HK-2 (cell line): ENCODE measurements around the gene CCDC197.

Experiments used
- DNase-seq: peaks from one replicate; pipeline ENCODE4 v3.0.0-alpha.2; 2018; ENCODE audit not compliant: unreplicated experiment

Gene CCDC197

DNA sequence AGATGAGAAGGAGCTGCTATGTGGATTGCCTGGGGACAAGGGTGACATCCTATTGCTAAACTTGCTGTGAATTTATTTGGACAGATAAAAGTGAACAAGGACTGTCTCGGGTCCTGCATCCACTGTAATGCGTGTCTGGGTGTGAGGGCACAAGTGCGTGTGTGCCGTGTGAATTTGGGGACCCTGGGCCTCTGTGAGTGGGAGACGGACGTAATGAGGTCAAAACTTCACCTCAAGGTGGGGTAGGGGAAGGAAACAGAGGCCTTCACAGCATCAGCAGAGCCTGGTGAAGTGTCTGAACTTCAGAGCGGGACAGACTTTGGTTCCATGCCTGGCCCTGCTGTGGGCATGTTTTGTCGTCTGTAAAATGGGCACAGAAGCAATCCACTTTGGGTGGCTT, 35.5 kb upstream of the CCDC197 start:
- DNase-seq = no peak

DNA sequence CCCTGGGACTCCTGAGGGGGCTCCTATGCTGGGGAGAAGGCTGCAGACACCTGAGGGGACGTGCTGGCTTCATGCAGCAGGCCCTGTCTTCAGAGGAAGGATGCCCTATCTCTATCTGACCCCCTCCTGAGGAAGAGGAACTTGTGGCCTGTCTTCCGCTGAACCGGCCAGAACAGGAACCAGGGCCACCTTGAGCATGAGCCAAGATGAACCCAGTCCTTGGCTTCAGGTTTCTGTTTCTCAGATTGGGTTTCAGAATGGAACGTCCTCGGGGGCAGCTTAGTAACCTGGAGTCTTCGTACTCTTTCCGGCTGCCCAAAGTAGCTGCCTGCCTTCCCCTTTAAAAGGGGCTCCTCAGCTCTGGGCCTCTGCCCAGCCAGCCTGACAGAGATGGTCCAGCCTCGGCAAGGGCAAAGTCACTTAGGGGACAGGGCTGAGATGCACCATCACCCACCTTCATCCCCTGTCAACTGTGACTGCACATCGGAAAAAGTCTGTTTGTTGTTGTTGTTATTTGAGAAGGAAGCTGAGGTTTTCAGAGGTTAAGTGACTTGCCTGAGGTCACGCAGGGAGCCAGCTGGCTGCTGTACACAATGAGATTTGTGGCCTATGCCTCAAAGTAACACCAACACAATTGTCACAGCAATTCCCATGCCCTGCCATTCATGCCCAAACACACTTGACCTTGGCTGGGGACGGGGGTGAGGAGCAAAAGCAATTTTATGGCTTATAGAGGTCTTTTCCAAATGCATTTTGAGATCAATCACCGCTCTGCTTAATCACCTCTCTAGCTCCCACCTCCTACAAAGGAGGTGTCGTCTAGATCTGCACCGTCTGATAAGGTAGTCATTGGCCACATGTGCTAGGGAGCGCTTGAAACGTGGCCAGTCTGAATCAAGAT, 34.1 kb upstream of the CCDC197 start:
- no peak for DNase-seq

DNA sequence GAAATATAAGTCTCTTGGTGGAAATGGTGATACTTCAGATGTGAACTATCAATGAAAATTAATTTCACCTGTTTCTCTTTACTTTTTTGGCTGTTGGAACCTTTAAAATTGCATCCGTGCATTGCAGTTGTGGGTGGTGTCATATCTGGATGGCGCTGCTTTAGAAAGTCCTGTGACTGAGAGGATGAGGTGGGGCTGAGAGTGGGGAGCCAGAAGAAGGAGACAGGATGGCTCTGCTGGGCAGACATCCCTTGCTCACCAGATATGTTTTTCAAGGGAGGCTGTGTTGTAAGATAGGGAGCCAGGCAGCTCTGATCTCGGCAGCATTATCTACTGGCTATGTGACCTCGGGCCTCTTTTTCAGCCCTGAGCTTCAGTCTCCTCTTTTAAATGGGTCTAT, 33.4 kb upstream of the CCDC197 start:
- no peak for DNase-seq

DNA sequence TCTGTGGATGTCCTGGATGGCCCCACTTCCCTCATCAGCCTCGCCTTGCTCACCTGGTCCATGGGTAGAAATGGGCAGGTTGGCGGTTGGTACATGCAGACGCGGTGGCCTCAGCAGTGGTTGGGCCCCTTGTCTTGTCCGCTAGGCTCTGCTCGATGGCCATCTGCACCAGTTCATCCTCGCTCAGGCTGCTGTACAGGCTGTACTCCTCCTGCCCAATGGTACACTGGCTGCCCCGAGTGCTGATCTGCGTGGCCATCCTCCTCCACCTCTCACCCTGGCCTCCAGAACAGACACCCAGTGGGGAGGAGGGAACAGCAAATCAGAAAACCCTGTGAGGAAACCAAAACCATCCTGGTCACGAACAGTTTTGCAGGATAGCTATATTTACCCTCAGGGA, 32.8 kb upstream of the CCDC197 start:
- no peak for DNase-seq

DNA sequence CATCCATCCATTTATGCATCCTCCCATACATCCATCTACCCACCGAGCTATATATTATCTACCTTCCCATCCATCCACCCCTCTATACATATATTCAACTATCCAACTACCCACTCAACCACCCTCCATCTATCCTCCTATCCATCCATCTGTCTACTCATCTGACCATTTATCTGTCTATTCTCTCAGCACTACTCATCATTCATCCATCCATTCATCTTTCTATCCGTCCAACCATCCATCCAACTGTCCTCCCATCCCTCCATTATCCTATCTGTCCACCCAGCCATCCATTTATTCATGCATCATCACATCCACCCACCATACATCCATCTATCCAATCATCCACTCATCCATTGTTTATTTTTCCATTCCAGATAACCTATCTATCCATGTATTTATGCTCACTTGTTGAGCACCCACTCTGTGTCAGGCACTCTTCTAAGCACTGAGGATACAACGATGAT, 32.2 kb upstream of the CCDC197 start:
- no peak for DNase-seq

DNA sequence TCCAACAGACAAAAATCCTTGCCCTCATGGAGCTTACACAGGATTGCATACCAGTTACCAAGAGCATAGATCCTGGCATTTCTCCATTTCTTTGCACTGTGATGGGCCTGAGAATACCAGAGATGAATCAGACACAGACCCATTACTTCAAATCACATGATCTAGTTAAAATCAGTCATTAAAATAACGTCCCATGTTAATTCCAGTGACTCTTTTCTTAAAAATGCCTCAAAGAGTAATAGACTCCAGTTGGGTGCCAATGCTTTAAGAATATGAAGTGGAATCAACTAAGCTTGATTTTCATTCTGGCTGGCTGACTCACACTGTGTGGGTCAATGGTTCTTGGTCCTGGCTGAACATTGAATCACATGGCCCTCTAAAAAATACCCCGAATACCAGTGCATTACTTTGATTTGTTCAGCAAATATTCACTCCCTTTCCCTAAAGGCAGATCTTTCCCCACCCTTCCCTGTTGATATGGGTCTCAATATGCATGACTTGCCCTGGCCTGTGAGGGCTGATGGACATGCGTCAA, 31.7 kb upstream of the CCDC197 start:
- peak; percentile 71 for DNase-seq

DNA sequence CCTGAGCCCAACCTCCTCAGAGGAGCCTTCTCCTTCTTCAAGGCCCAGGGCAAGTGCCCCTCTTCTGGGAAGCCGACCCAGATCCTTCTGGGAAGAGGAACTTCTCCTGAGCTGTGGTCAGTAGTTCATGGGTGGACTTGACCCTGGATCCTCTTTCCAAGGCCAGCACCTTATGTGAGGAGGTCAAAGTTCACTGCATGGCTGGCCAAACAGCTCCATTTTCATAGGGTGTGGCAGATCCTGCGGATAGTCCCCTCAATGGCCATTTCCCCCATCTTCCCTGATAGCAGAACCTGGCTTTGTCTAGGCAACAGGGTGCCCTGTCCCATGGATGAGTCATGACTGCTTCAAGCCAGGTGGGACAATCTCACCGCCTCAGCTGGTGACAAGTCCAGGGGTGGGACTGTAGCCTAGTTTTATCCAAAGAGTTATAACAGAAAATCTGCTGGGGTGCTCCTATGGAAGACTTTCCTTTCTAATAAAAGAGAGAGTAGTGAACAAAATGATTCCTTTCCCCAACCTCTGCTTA, 31.1 kb upstream of the CCDC197 start:
- DNase-seq = no peak

DNA sequence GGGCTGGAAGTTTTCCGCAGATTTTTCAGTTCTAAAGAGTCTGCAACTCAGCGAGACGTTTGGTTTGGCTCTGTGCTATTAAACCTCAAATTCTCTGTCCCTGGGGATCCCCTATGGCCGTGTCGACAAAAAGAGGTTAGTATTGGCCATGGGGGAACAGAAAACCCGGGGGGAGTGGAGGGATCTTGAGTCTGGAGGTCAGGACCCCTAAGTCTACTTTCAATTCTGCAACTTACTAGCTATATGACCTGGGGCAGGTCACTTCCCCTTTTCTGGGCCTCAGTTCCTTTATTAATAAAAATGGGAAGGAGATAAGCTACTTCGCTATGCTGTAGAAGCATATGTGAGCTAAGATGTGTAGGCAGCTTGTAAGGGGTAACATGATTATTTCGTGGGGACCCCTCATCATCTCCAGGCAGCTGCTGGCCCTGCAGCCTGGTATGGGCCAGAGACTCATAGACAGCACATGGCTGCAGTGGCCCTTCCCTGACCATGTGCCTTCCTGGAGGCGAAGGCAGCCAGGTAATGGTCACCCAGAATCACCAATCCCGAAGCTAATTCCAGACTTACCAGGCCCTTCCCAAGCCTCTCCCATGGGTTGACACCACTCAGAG, 29.4 kb upstream of the CCDC197 start:
- no peak for DNase-seq

DNA sequence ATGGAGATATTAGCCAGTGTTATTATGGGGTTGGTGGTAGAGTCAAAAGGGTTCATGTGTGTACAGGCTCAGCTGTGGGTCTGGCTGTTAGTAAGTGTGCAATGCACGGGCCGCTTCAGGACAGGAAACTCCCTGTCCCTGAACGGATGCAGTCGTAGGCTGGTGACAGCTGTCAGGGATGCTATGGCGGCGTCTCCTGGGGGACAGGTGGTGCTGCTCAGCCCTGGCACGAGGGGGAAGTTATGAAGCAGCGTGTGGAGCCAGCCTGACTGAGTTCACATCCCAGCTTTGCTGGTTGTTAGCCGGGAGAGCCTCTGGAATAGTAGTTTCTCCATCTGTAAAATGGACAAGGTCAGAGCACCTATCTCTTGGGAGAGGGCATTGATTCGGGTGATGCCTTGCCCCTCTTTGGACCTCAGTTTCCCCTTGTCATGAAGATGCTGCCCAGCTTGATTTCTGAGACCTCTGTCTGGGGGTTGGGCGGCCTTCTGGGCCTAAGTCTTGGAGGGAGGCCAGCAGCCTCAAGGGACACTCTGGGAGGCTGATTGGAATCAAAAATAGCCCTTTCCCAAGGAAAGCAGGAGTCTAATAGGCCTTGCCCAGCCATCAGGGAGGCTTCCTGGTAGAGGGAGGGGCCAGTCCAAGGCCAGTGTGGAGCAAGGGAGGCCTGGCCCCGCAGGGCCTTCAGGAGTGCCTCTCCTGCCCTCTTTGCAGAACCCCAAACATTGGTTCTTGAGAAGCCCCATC, 27.8 kb upstream of the CCDC197 start:
- DNase-seq = no peak

DNA sequence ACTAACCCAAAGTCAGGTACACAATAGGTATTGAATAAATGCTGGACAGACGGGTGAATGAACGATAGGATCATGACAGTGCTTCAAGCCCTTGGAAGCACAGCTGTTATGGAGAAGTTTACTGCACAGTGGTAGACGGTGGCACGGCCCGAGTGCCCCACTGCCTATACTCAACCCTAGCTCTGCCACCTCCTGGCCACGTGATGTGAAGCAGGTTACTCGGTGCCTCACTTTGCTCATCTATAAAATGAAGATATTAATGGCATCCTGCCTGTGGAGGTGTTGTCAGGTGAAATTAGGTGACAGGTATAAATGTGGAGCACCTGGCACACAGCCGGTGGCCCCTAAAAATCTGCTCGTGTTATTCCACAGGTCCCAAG, 26.5 kb upstream of the CCDC197 start:
- no peak for DNase-seq

DNA sequence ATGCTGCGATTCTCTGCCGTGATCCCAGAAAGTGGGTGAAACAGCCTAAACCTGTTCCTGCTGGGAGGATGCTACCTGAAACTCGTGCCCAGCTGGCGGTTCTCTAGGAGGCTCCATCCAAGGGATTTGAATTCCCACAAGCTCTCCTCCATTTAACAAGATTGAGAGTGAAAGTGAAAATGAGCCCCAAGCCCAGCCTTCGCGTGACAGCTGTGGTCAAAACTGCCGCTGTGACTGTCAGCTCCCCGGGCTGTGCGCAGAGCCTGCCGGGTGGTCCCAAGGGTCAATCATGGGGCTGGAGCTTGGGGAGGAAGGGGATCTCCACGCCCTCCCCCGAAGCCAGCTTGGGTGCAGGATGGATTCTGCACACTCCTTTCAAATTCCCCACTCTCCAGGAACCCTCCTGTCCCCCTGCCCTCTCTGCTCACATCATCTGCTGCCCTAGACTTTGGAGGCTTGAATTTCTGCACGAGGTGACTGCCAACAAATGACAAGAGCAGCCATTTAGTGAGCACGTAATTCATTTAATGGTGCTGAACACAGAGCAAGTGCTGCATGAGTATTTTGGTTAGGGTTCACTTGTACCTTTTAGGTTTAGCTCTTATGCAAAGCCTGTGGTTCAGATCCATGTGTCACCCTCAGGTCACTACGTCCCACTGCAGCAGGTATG, 26.0 kb upstream of the CCDC197 start:
- DNase-seq = no peak

DNA sequence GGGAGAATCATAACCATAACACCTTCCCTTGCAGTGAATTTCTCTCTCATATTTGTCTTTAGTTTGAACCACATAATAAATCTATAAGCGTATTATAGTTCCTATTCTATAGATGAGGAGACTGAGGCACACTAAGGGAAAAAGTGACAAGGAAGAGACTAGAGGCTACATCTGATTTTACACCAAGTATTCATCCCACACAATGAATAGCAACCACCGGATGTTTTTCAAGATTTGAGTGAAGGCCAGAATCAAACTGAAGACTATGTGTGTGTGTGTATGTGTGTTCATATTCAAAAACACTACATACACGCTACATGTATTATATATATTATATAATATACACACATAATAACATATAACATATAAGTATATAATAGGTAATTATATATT, 25.5 kb upstream of the CCDC197 start:
- DNase-seq = no peak

DNA sequence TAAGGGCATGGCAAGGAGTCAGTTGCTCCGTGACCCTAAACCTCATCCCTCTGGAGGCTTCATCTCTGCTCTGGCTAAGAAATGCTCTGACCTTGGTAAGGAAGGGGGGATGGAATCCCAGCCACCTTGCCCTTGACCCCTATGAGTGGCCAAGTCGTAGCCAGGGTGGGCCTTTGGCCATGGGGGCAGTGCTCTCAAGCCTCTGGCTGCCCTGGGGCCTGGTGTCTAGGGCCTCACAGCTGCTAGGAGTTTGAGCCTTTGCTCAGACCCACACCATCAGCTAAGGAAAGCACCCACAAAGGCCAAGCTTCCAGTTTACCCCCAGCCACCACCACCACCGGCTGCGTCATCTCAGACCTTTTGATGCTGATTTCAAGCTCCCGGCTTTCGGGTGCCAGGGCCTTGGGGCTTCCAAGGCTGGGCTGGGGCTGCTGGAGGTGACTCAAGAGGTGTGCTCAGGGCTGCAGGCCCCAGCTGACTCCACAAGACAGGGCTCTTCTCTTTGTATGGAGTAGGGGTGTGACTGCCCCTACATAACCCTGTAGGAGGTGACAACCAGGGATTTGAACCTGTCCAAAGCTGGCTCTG, 24.4 kb upstream of the CCDC197 start:
- no peak for DNase-seq

DNA sequence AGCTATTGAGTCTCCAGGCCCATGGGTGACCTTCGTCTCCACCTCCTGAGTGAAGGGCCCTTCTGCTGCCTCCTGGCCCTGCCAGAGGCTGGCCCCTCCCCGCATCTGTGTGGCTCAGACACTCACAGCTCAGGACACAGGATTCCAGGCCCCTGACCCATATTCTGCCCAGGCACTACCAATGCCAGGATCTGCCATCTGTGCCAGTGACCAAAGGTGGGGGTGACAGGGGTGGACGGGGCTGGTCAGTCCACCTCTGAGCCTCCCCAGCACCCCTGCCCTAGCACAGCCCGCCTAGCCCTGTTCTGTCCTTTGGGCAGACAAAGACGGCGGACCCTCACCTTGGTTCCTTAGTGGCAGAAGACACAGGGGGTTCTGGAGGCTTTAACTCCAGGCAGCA, 23.5 kb upstream of the CCDC197 start:
- DNase-seq = no peak

DNA sequence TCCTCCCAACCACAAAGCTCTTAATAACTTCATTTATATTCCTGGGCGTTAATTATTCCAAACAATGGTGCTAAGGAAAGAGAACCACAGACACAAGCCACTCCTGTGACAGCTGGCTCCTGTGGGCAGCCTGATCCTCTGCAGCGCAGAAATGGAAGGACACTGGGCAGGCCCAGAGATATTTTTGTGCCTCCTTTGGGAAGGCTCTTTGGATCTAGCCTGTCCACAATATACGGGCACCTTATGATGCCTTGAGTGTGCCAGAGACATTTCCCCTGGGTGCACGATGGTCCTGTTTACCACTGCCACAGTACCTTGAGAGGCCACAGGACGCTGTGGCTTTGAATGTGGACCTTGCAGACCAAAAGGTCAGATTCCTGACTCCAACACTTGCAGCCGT, 22.8 kb upstream of the CCDC197 start:
- DNase-seq = no peak

DNA sequence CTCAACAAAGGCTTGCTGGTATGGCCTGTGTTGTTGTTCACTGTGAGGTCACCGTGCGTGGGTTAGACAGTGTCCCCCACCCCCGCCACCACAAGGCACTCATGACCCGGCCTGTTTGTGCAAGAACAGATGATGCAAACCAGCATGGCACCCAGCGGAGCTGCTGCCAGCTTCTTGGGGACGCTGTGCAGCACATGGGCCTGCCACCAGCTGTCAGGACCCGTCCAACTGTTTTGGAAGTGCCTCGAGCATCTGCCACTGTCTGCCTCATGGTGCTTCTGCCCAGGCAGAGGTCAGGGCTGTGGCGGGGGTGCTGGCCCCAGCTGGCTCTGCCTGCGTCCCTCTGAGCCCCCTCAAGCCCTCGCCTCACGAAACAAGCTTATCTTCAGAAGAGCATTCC, 22.3 kb upstream of the CCDC197 start:
- no peak for DNase-seq

DNA sequence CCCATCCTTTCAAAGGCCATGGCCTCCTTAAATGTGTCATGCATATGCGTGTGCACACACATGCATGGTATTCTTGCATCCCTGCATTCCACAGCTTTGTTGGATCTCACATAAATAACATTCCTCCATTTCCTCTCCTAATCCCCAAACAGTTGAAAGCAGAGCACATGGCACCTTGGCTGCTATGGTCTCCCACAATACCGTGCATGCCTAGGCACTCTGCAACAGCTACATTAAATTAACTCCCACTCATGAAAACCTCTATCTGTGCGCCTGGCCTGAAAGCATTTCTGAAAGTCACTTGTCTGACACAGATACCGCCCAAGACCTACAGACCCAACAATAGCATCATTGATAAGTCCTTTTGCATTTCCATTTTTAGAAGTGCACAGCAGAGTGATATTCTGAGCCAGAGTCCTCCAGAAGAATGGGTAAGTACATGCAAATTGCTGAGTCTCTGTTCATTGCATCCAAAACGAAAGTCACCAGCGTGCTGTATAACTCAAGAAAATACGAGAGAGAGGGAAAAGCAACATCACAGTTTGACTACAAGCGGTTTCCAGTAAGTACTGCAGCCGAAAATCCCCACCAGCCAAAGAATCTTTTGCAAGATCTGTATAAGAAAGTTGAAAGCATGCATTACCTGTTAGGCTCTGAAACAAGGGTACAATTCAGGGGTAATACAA, 21.2 kb upstream of the CCDC197 start:
- DNase-seq = no peak

DNA sequence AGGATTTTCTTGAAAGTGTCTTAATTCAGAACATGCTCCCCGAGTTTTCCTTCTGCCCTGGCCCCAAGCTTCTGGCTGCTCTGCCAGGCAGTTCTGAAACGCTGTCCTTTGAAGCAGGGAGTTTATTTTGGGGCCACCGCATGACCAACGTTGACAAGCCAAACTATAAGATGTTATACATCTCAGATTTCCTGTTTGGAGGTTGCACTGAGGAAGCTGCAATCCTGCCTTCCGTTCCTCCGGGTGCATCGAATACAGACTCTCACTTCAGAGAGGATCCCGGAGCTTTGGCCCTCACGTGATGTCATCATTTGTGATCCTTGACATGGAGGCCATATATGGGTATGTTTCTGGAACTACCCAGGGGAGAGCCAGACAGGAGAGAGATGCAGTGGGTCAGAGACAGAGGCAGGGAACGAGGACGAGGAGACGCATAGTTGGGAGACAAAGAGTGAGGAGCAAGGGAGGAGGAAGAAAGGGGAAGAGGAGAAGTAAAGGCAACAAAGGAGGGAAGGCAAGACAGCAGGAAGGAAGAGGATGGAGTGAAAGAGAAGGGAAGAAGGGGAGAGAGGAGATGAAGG, 20.5 kb upstream of the CCDC197 start, which contains the start of gene ASB2:
Gene ASB2 (minus strand): TSS at position 94 of the 581 bp plus-strand sequence. CDS start 12,031 bp downstream, outside the sequence.
- no peak for DNase-seq

DNA sequence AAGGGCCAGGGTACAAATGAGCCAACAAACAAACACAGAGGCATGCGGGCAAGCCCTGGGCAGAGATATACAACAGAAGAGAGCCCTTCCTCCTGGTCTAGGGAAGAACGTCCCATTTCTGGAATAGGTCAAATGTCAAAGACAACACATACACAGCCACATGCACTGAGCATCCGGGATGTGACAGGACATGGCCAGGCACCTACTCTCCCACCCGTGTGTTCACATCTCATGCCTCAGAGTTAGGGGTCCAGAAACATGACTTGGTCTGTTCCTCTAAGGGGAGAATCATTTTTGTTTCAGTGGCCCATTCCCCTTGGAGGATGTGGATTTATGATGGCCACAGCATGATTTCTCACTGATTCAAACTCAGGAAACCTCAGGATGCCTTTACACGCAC, 19.9 kb upstream of the CCDC197 start:
- DNase-seq = no peak
